Right atrium auricular region (tissue), 2 donors: ENCODE results near the gene RC3H2. TPM values are rescaled to one million over a fixed set of nuclear protein-coding genes. Genes with fewer than 3 reads are reported as not detected.
A peak's percentile ranks its signal among the peaks of the same experiment; 100 is the strongest.
"Not testable (repeated sequence)": the region's sequence is repeated elsewhere in the genome, so short reads cannot be mapped to it uniquely, and the experiment has no call there.

Experiments used
- DNase-seq: peaks from one replicate; pipeline ENCODE4 v3.0.0-alpha.2; 2019; ENCODE audit warnings: low spot score
- H3K27ac ChIP-seq, 2 donors: fragments of 200-600 bp; sonication (generic); 1 replicate in 1 of 2; 2 replicates in 1 of 2; pipeline ENCODE4 v1.5.1; 2016 to 2019
- H3K27me3 ChIP-seq, 2 donors: fragments of 200-600 bp; sonication (generic); one replicate each; pipeline versions ENCODE4 v1.5.1 to v1.6.0; 2017 to 2019
- H3K36me3 ChIP-seq: fragments of 200-600 bp; sonication (generic); one replicate; pipeline ENCODE4 v1.5.1; 2016
- H3K4me1 ChIP-seq, 2 donors: fragments of 200-600 bp; sonication (generic); one replicate each; pipeline versions ENCODE4 v1.5.1 to v1.6.0; 2017 to 2019
- H3K4me3 ChIP-seq, 2 donors: fragments of 200-600 bp; sonication (generic); 1 replicate in 1 of 2; 2 replicates in 1 of 2; pipeline ENCODE4 v1.5.1; 2017 to 2019; ENCODE audit warnings: mild to moderate bottlenecking in 1 of 2, moderate library complexity in 1 of 2
- H3K9me3 ChIP-seq, 2 donors: fragments of 200-600 bp; sonication (generic); one replicate each; pipeline ENCODE4 v1.5.1; 2019
- total RNA-seq, 2 donors: library from RNA; depleted of rRNA; stranded (reverse); fragments of >200 nt; gene quantifications; one replicate each; pipeline ENCODE4 v1.1.0, GENCODE V29; 2016
- TF ChIP-seq, protein P1 (sequence below), 2 donors: fragments of 200-600 bp; sonication (generic); IDR thresholded peaks; one replicate each; pipeline ENCODE4 v1.5.1; 2019; ENCODE audit warnings: antibody characterized with exemption in 2 of 2

RC3H2 gene
- total RNA-seq, 2 donors from 2014 or later, result 37.6 to 40.2 TPM

DNA sequence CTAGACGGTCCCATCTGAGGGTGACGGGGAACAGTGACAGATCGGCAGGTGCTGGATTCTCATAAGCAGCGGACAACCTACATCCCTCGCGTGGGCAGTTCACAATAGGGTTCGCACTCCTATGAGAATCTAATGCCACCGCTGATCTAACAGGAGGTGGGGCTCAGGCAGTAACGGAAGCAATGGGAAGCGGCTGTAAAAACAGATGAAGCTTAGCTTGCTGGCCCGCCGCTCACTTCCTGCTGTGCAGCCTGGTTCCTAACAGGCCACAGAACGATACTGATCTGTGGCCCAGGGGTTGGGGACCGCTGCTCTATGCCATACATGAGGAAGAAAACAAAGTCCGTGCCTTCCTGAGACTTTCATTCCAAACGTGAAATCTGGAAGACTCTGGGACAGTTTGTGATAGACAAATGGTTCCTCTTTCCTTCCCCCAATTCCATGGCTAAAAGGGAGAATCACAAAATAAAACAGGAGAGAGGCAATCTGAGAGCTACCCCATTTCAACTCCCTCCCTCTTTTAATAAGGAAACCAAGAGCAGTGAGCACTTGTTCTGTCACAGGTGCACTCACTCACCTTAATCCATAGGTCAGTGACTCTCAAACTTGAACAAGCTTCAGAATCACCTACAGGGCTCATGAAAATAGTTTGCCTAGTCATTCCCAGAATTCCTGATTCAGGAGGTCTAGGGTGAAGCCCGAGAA, 88.8 kb downstream of the RC3H2 start:
- Histone ChIP-seq H3K4me3 (no peak overlapping the region), H3K27me3 (no peaks in the 10 kb centered on the region), H3K36me3 (peaks cover 13% of the 10 kb centered on the region), H3K9me3 (no peaks in the 10 kb centered on the region), H3K4me1 (peaks cover 0 to 4% of the 10 kb centered on the region in 2 donors), H3K27ac (peak overlapping the region in 1 of 2 donors; percentile 42)
- TF ChIP-seq, protein P1, sequence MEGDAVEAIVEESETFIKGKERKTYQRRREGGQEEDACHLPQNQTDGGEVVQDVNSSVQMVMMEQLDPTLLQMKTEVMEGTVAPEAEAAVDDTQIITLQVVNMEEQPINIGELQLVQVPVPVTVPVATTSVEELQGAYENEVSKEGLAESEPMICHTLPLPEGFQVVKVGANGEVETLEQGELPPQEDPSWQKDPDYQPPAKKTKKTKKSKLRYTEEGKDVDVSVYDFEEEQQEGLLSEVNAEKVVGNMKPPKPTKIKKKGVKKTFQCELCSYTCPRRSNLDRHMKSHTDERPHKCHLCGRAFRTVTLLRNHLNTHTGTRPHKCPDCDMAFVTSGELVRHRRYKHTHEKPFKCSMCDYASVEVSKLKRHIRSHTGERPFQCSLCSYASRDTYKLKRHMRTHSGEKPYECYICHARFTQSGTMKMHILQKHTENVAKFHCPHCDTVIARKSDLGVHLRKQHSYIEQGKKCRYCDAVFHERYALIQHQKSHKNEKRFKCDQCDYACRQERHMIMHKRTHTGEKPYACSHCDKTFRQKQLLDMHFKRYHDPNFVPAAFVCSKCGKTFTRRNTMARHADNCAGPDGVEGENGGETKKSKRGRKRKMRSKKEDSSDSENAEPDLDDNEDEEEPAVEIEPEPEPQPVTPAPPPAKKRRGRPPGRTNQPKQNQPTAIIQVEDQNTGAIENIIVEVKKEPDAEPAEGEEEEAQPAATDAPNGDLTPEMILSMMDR (IDR thresholded peaks at IDR 0.05), result no peak
- peak; percentile 63 for DNase-seq

DNA sequence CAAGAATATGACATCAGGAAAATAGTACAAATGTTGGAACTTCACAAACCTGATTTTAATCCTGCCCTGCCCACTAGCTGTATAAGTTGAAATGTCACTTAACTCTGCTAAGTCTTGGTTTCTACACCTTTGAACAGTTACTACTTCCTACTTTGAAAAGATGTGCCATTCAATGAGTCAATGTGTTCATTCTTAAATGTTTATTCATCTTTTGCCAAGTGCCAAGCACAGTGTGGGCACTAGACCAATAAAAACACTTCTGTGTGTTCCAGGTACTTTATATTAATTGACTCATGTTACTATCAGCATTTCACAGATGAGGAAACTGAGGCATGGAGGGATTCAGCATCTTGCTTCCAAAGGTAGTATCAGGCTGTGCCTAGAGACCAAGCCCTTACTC, 89.6 kb downstream of the RC3H2 start:
- DNase-seq, result no peak
- H3K27ac ChIP-seq, result peak overlapping the region in 1 of 2 donors; percentile 42
- H3K4me1 ChIP-seq, result peaks cover 0 to 4% of the 10 kb centered on the region in 2 donors
- H3K27me3 ChIP-seq, result no peaks in the 10 kb centered on the region
- H3K36me3 ChIP-seq, result peaks cover 13% of the 10 kb centered on the region
- H3K9me3 ChIP-seq, result no peaks in the 10 kb centered on the region
- TF ChIP-seq, protein P1 (IDR thresholded peaks at IDR 0.05), result no peak
- H3K4me3 ChIP-seq, result no peak overlapping the region

DNA sequence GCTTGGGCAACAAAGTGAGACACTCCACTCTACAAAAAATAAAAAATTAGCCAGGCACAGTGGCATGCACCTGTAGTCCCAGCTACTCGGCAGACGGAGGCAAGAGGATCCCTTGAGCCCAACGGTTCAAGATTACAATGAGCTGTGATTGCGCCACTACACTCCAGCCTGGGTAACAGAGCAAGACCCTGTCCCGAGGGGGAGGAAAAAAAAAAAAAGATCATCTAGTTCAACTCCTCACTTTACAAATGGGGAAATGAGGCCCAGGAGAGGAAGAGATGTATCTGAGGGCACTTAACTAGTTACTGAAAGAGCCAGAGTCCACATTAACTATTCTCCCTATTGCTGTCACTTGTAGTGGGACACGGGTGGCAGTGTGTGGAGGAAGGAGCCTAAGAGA, 90.6 kb downstream of the RC3H2 start:
- Histone ChIP-seq H3K27ac (no peak overlapping the region), H3K27me3 (no peaks in the 10 kb centered on the region), H3K36me3 (peaks cover 5% of the 10 kb centered on the region), H3K4me1 (peaks cover 0 to 4% of the 10 kb centered on the region in 2 donors), H3K4me3 (no peak overlapping the region), H3K9me3 (no peaks in the 10 kb centered on the region)
- no peak for DNase-seq
- TF ChIP-seq, protein P1 (IDR thresholded peaks at IDR 0.05), result no peak

DNA sequence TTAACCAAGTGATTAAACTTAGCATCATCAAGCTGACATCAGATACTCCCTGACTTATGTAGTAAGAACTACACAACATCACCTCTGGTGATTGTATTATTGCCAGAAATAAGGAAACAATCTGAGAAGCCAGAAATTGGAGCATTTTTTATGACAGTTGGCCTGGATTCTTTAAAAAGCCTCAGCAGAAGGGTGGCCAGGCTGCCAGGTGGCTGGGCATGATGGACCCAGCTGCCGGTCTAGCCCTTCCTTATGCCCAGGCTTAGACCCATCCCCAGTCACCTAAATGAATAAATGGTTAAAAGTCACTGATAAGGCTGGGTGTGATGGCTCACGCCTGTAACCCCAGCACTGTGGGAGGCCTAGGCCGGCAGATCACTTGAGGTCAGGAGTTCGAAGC, 92.4 kb downstream of the RC3H2 start:
- Histone ChIP-seq H3K4me3 (no peak overlapping the region), H3K9me3 (no peaks in the 10 kb centered on the region), H3K36me3 (peaks cover 3% of the 10 kb centered on the region), H3K4me1 (peaks cover 0 to 4% of the 10 kb centered on the region in 2 donors), H3K27ac (no peak overlapping the region), H3K27me3 (no peaks in the 10 kb centered on the region)
- DNase-seq, result no peak
- TF ChIP-seq, protein P1 (IDR thresholded peaks at IDR 0.05), result no peak

DNA sequence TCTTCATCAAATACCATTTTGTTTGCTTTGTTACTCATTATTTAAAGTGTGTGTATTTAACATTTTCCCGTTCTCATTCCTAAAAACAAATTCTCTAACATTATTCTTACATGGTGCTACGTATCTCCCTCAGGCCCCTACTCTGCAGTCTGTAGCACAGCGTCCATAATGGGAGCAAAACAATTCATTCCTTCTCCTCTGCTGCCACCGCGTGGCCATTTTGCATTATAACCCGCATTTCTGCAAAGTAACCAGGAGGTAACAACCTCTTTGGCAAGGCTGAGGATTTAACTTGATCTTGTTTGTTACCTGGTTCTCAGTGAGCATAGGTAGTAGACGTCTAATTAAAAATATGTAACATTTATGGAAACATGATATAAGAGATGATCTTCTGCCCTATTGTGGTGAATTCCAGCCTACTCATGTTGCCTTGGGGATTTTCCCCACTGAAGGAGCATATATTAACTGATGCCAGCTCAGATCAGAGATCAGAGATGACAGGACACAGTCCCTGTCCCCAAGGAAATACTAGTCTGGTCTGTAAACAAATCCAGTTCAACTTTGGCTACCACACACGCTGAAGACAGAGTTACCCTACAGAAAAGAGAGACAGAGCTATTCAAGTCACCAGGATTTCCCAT, 94.7 kb downstream of the RC3H2 start:
- peak; percentile 70 for DNase-seq
- Histone ChIP-seq H3K4me3 (no peak overlapping the region), H3K9me3 (no peaks in the 10 kb centered on the region), H3K27ac (no peak overlapping the region), H3K4me1 (peaks cover 0 to under 1% of the 10 kb centered on the region in 2 donors), H3K36me3 (no peaks in the 10 kb centered on the region), H3K27me3 (no peaks in the 10 kb centered on the region)
- TF ChIP-seq, protein P1 (IDR thresholded peaks at IDR 0.05), result peak; percentile 64 to 84

DNA sequence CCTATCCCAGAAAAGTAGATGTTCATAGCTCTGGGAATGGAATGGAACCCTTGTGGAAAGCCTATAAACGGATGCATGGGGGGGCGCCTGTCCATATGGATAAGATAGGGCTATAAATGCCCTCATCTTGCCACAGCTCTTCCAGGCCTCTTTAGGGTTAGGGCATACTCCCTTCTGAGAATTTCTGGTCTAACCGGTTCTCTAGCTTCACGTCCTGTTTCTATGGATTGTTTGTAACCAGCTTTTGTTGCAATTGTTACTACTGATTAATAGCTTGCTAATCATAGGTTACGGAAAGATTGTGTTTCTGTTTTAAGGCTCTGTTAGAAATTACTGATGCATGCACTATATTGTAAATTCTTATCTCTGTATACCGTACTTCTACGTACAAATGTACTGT, 95.9 kb downstream of the RC3H2 start:
- H3K4me3 ChIP-seq, H3K9me3 ChIP-seq, DNase-seq, H3K27ac ChIP-seq, H3K36me3 ChIP-seq, H3K27me3 ChIP-seq, H3K4me1 ChIP-seq: not testable (repeated sequence)
